Measurements from ENCODE around the gene MCOLN1. TPM values are rescaled to one million over a fixed set of nuclear protein-coding genes. Genes with fewer than 3 reads are reported as not detected.

Gene MCOLN1
- total RNA-seq, 6 experiments from 2014 or later: 9.8 to 25.2 (median 17.7) TPM

- Histone ChIP-seq H3K4me3 (no peak overlapping the region), H3K9me3 (no peaks in the 10 kb centered on the region), H3K4me1 (peaks cover 0 to 3% (median 0%) of the 10 kb centered on the region in 4 donors), H3K36me3 (no peaks in the 10 kb centered on the region), H3K27me3 (no peaks in the 10 kb centered on the region), H3K27ac (peak overlapping the region in 2 of 3 donors; percentile 51 to 67)
- no peak for TF ChIP-seq POLR2A (IDR thresholded peaks at IDR 0.05)
- TF ChIP-seq CTCF (IDR thresholded peaks at IDR 0.05): no peak
- DNase-seq (peak in 1 of 3 donors; percentile 63), ATAC-seq (peak; percentile 34 to 63 (median 43))
- intact Hi-C loops (cut with DNase I): no loop called here
- 50% methylated on average over 5 of the region's 7 CpGs for WGBS (ENCODE audit: insufficient coverage, low coverage, low lambda C conversion rate, missing lambda C conversion rate)
These were observed 41.5 kb upstream of the MCOLN1 start for GRCh38 chr19:7480970-7481255.

- intact Hi-C loops (cut with DNase I): no loop called here
- Histone ChIP-seq H3K4me3 (no peak overlapping the region), H3K9me3 (no peaks in the 10 kb centered on the region), H3K27me3 (no peaks in the 10 kb centered on the region), H3K36me3 (no peaks in the 10 kb centered on the region), H3K27ac (no peak overlapping the region), H3K4me1 (peaks cover 0 to 3% (median 0%) of the 10 kb centered on the region in 4 donors)
- ATAC-seq (peak; percentile 3 to 28 (median 12)), DNase-seq (peak in 2 of 3 donors; percentile 53 to 68)
- WGBS (ENCODE audit: insufficient coverage, low coverage, low lambda C conversion rate, missing lambda C conversion rate): 32% methylated on average over 11 of the region's 37 CpGs
- TF ChIP-seq POLR2A (IDR thresholded peaks at IDR 0.05): no peak
- no peak for TF ChIP-seq CTCF (IDR thresholded peaks at IDR 0.05)
These were observed 39.6 kb upstream of the MCOLN1 start for GRCh38 chr19:7482584-7483439.

GRCh38 chr19:7483720-7484201 is 38.7 kb upstream of the MCOLN1 start:
- Histone ChIP-seq H3K9me3 (no peaks in the 10 kb centered on the region), H3K4me3 (no peak overlapping the region), H3K27me3 (no peaks in the 10 kb centered on the region), H3K36me3 (no peaks in the 10 kb centered on the region), H3K27ac (no peak overlapping the region), H3K4me1 (peaks cover 0 to 3% (median 0%) of the 10 kb centered on the region in 4 donors)
- no peak for DNase-seq
- ATAC-seq: no peak
- TF ChIP-seq CTCF (IDR thresholded peaks at IDR 0.05) (no peak), POLR2A (IDR thresholded peaks at IDR 0.05) (no peak)
- intact Hi-C loops (cut with DNase I): no loop called here
- WGBS (ENCODE audit: insufficient coverage, low coverage, low lambda C conversion rate, missing lambda C conversion rate): 90% methylated on average over 14 of the region's 17 CpGs

- TF ChIP-seq CTCF (IDR thresholded peaks at IDR 0.05) (no peak), POLR2A (IDR thresholded peaks at IDR 0.05) (no peak)
- Histone ChIP-seq H3K27ac (no peak overlapping the region), H3K36me3 (no peaks in the 10 kb centered on the region), H3K27me3 (no peaks in the 10 kb centered on the region), H3K4me1 (peaks cover 0 to 9% (median 5%) of the 10 kb centered on the region in 4 donors), H3K4me3 (no peak overlapping the region), H3K9me3 (no peaks in the 10 kb centered on the region)
- intact Hi-C loops (cut with DNase I): no loop called here
- ATAC-seq: no peak
- no peak for DNase-seq
- WGBS (ENCODE audit: insufficient coverage, low coverage, low lambda C conversion rate, missing lambda C conversion rate): 73% methylated on average over 2 of the region's 2 CpGs
These were observed 35.5 kb upstream of the MCOLN1 start for GRCh38 chr19:7486923-7487322.

Data from right lobe of liver (tissue), 6 donors.